A549 (cell line): ENCODE data around the gene SDHAF2. TPM values are rescaled to one million over a fixed set of nuclear protein-coding genes. Genes with fewer than 3 reads are reported as not detected.

ENCODE experiments used
- ATAC-seq, 2 experiments: fragments of 200-7000 bp in 1 of 2; fragments of >200 bp in 1 of 2; cut with Nextera tagmentation in 1 of 2; cut with Tn5 transposase in 1 of 2; 3 replicates each; pipeline versions ENCODE4 v1.8.0 to v1.9.1; 2018 to 2020; ENCODE audit warnings: mild to moderate bottlenecking in 1 of 2, moderate library complexity in 1 of 2
- CTCF ChIA-PET: fragments of 300-600 bp; sonication (Branson Sonifier 250); formaldehyde crosslinking; extraction: SDS; loops from one replicate; lab custom pipeline; 2021; ENCODE audit warnings: antibody characterized with exemption, inconsistent platforms; lab: Yijun Ruan, JAX
- POLR2A ChIA-PET: fragments of 350-600 bp; formaldehyde crosslinking; extraction: SDS; loops from one replicate; lab custom pipeline; 2021; ENCODE audit warnings: antibody characterized with exemption, inconsistent platforms; lab: Yijun Ruan, JAX
- DNase-seq, 2 experiments: peaks; one replicate each; pipeline versions ENCODE4 v3.0.0 to v3.0.0-alpha.2; 2011 to 2016; ENCODE audit warnings: low read depth in 1 of 2, low spot score in 1 of 2
- FAIRE-seq: peaks from 2 replicates; lab custom pipeline; 2011; peaks lifted over from hg19 to GRCh38; lab: Jason Lieb, UNC
- H3K27ac ChIP-seq, 2 experiments: fragments of >200 bp; sonication (Bioruptor Twin); formaldehyde crosslinking; 3 replicates each; pipeline ENCODE4 v1.5.1; 2016 to 2017
- H3K4me1 ChIP-seq: fragments of >200 bp; sonication (Bioruptor Twin); formaldehyde crosslinking; 3 replicates; pipeline ENCODE4 v1.6.1; 2016
- H3K4me2 ChIP-seq: fragments of >200 bp; sonication (Bioruptor Twin); formaldehyde crosslinking; 3 replicates; pipeline ENCODE4 v1.6.1; 2016
- H3K4me3 ChIP-seq: fragments of >200 bp; sonication (Bioruptor Twin); formaldehyde crosslinking; 3 replicates; pipeline ENCODE4 v1.5.1; 2016
- H3K9me3 ChIP-seq: fragments of >200 bp; sonication (Bioruptor Twin); formaldehyde crosslinking; 3 replicates; pipeline ENCODE4 v1.6.1; 2016
- ATOH8 ChIP-seq: fragments of 250-450 bp; sonication (Bioruptor Pico); IDR thresholded peaks from 2 replicates; pipeline ENCODE4 v1.5.0; 2020; ENCODE audit warnings: low read depth, mild to moderate bottlenecking, moderate library complexity
- ELK1 ChIP-seq: fragments of 150-350 bp; IDR thresholded peaks from 2 replicates; pipeline ENCODE4 v1.6.1; 2014; ENCODE audit warnings: low read depth, mild to moderate bottlenecking, low read length
- ESRRA ChIP-seq: fragments of 150-350 bp; IDR thresholded peaks from 2 replicates; pipeline ENCODE4 v1.6.1; 2014; ENCODE audit warnings: mild to moderate bottlenecking, low read length, borderline replicate concordance
- FOXS1 ChIP-seq: fragments of 250-450 bp; sonication (Bioruptor Pico); IDR thresholded peaks from 2 replicates; pipeline ENCODE4 v1.5.0; 2020; ENCODE audit warnings: mild to moderate bottlenecking, moderate library complexity
- GATA3 ChIP-seq: IDR thresholded peaks from 2 replicates; pipeline ENCODE4 v1.6.1; 2012; ENCODE audit warnings: borderline replicate concordance
- HEYL ChIP-seq: fragments of 250-450 bp; sonication (Bioruptor Pico); IDR thresholded peaks from 2 replicates; pipeline ENCODE4 v1.8.0; 2021; ENCODE audit warnings: mild to moderate bottlenecking, moderate library complexity
- JUN ChIP-seq, 2 experiments: fragments of >200 bp; sonication (Bioruptor Twin); formaldehyde crosslinking; IDR thresholded peaks; 2 replicates in 1 of 2; 3 replicates in 1 of 2; pipeline ENCODE4 v1.6.1; 2016 to 2017
- JUNB ChIP-seq: fragments of >200 bp; sonication (Bioruptor Twin); formaldehyde crosslinking; IDR thresholded peaks from 2 replicates; pipeline ENCODE4 v1.6.1; 2016
- KDM1A ChIP-seq: fragments of 200-600 bp; sonication (generic); IDR thresholded peaks from 2 replicates; pipeline ENCODE4 v1.6.1; 2016; ENCODE audit warnings: low read depth, mild to moderate bottlenecking
- NPAS2 ChIP-seq: fragments of 250-450 bp; sonication (Bioruptor Pico); IDR thresholded peaks from 2 replicates; pipeline ENCODE4 v1.8.0; 2022; ENCODE audit warnings: mild to moderate bottlenecking, moderate library complexity, borderline replicate concordance
- POLR2A ChIP-seq: IDR thresholded peaks from 2 replicates; pipeline ENCODE4 v1.6.1; 2012; ENCODE audit warnings: mild to moderate bottlenecking, low read length
- RARB ChIP-seq: fragments of 250-450 bp; sonication (Bioruptor Pico); IDR thresholded peaks from 2 replicates; pipeline ENCODE4 v1.8.0; 2021; ENCODE audit warnings: mild to moderate bottlenecking, moderate library complexity
- RCOR1 ChIP-seq: fragments of 150-350 bp; IDR thresholded peaks from 2 replicates; pipeline ENCODE4 v1.6.1; 2014; ENCODE audit warnings: antibody characterized with exemption, low read length, low read depth
- WGBS: methylation state at CpG from one replicate; pipeline ENCODE4 v1.1.6; 2017; ENCODE audit errors: missing lambda C conversion rate; 5-methylcytosine and 5-hydroxymethylcytosine counted together
- polyA plus RNA-seq, 4 experiments: library from polyadenylated mRNA; depleted of rRNA in 3 of 4; stranded (reverse); fragments of >200 nt; fragmentation: RNase III in 1 of 4; extraction: RNeasy Plus Mini Kit Qiagen cat#74134 plus additional on column Dnase treatment in 1 of 4; gene quantifications; 2 replicates in 3 of 4; 3 replicates in 1 of 4; pipeline ENCODE4 v1.2.3, GENCODE V29; 2011 to 2017
- TF ChIP-seq, protein P1 (sequence below): fragments of >200 bp; sonication (Bioruptor Twin); formaldehyde crosslinking; IDR thresholded peaks from 3 replicates; pipeline ENCODE4 v1.5.1; 2016
- TF ChIP-seq, protein P2 (sequence below): fragments of 200-600 bp; sonication (generic); IDR thresholded peaks from 2 replicates; pipeline ENCODE4 v1.6.1; 2016; ENCODE audit warnings: antibody characterized with exemption, mild to moderate bottlenecking, moderate library complexity
- TF ChIP-seq, protein P3 (sequence below): fragments of >200 bp; sonication (Bioruptor Twin); formaldehyde crosslinking; IDR thresholded peaks from 3 replicates; pipeline ENCODE4 v1.6.1; 2016

SDHAF2 gene
- polyA plus RNA-seq, 2 of the 4 experiments (the other 2 are of a cell fraction) = 44.4 to 76.4 TPM

- ATAC-seq (no peak), DNase-seq (no peak), FAIRE-seq (no peak)
- ChIA-PET CTCF (interaction anchor here (1.2 to 9.1 kb wide), 5 partner anchors 18 to 143 kb away, joined by 3 to 75 read pairs (median 5); no protein-coding TSS in a partner anchor), POLR2A (no interaction called here)
- H3K4me2 ChIP-seq = no peak overlapping the region
- WGBS = 52% methylated on average over 7 of the region's 11 CpGs
- H3K9me3 ChIP-seq = no peaks in the 10 kb centered on the region
- TF ChIP-seq KDM1A = no peak
- no peak for TF ChIP-seq NPAS2
- TF ChIP-seq POLR2A = no peak
- TF ChIP-seq ESRRA = no peak
- no peak for TF ChIP-seq HEYL (CRISPR knock-in tag)
- no peaks in the 10 kb centered on the region for H3K4me1 ChIP-seq
- no peak overlapping the region for H3K27ac ChIP-seq
- H3K4me3 ChIP-seq = no peak overlapping the region
Observed at GRCh38 chr11:61484541-61484940, 54.6 kb downstream of the SDHAF2 start.

GRCh38 chr11:61485080-61485479 is 55.2 kb downstream of the SDHAF2 start:
- ChIA-PET POLR2A (no interaction called here), CTCF (interaction anchor here (1.4 to 9.1 kb wide), 5 partner anchors 7 to 38 kb away, joined by 3 to 75 read pairs (median 18); no protein-coding TSS in a partner anchor)
- FAIRE-seq (no peak), ATAC-seq (no peak), DNase-seq (no peak)
- WGBS = 76% methylated on average over 11 of the region's 11 CpGs
- no peak overlapping the region for H3K27ac ChIP-seq
- H3K4me1 ChIP-seq = no peaks in the 10 kb centered on the region
- no peak overlapping the region for H3K4me3 ChIP-seq
- TF ChIP-seq JUNB = no peak
- TF ChIP-seq RARB (CRISPR knock-in tag) = no peak
- TF ChIP-seq, all 56 proteins: peak for 0
- no peak overlapping the region for H3K4me2 ChIP-seq
- no peaks in the 10 kb centered on the region for H3K9me3 ChIP-seq

DNA sequence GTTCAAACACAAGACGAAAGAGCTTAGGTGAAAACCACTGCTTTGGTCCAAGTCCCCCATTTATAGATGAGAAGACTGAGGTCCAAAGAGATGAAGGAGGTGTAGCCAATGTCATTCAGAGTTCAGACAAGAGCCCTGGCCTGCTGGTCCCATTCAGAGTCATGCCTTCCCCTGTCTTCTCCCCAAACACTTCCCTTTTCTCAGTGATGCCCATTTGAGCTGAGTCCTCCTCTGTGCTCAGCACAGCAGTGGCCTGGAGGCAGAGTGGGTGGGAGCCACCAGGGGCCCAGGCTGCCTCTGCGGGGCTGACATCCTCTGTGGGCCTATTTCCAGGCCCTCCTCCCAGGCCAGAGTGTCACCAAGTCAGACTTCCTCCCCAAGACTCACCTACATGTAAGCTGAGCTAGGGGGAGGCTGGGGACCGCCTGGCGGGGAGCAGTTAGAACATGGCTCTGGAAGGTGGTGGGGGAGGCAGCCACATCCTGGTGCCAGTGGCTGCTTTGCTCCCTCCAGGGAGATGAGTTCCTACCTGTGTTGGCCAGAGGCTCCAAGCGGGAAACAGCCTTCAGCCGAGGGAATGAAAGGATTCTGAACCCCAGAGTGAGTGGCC is 56.2 kb downstream of the SDHAF2 start:
- no peak for ATAC-seq
- 66% methylated on average over 6 of the region's 6 CpGs for WGBS
- Histone ChIP-seq H3K4me3 (no peak overlapping the region), H3K4me2 (no peak overlapping the region), H3K9me3 (no peaks in the 10 kb centered on the region), H3K27ac (no peak overlapping the region), H3K4me1 (no peaks in the 10 kb centered on the region)
- ChIA-PET POLR2A (no interaction called here), CTCF (interaction anchor here (0.6 to 9.1 kb wide), 6 partner anchors 8 to 160 kb away, joined by 3 to 75 read pairs (median 6); no protein-coding TSS in a partner anchor)
- no peak for FAIRE-seq
- TF ChIP-seq, protein P1, sequence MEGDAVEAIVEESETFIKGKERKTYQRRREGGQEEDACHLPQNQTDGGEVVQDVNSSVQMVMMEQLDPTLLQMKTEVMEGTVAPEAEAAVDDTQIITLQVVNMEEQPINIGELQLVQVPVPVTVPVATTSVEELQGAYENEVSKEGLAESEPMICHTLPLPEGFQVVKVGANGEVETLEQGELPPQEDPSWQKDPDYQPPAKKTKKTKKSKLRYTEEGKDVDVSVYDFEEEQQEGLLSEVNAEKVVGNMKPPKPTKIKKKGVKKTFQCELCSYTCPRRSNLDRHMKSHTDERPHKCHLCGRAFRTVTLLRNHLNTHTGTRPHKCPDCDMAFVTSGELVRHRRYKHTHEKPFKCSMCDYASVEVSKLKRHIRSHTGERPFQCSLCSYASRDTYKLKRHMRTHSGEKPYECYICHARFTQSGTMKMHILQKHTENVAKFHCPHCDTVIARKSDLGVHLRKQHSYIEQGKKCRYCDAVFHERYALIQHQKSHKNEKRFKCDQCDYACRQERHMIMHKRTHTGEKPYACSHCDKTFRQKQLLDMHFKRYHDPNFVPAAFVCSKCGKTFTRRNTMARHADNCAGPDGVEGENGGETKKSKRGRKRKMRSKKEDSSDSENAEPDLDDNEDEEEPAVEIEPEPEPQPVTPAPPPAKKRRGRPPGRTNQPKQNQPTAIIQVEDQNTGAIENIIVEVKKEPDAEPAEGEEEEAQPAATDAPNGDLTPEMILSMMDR = no peak
- TF ChIP-seq, protein P2, sequence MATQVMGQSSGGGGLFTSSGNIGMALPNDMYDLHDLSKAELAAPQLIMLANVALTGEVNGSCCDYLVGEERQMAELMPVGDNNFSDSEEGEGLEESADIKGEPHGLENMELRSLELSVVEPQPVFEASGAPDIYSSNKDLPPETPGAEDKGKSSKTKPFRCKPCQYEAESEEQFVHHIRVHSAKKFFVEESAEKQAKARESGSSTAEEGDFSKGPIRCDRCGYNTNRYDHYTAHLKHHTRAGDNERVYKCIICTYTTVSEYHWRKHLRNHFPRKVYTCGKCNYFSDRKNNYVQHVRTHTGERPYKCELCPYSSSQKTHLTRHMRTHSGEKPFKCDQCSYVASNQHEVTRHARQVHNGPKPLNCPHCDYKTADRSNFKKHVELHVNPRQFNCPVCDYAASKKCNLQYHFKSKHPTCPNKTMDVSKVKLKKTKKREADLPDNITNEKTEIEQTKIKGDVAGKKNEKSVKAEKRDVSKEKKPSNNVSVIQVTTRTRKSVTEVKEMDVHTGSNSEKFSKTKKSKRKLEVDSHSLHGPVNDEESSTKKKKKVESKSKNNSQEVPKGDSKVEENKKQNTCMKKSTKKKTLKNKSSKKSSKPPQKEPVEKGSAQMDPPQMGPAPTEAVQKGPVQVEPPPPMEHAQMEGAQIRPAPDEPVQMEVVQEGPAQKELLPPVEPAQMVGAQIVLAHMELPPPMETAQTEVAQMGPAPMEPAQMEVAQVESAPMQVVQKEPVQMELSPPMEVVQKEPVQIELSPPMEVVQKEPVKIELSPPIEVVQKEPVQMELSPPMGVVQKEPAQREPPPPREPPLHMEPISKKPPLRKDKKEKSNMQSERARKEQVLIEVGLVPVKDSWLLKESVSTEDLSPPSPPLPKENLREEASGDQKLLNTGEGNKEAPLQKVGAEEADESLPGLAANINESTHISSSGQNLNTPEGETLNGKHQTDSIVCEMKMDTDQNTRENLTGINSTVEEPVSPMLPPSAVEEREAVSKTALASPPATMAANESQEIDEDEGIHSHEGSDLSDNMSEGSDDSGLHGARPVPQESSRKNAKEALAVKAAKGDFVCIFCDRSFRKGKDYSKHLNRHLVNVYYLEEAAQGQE = no peak
- TF ChIP-seq RCOR1 (no peak), GATA3 (no peak), ELK1 (no peak), FOXS1 (CRISPR knock-in tag) (no peak), ATOH8 (CRISPR knock-in tag) (no peak), JUN (IDR thresholded peaks at IDR 0.05) (no peak)
- TF ChIP-seq, protein P3, sequence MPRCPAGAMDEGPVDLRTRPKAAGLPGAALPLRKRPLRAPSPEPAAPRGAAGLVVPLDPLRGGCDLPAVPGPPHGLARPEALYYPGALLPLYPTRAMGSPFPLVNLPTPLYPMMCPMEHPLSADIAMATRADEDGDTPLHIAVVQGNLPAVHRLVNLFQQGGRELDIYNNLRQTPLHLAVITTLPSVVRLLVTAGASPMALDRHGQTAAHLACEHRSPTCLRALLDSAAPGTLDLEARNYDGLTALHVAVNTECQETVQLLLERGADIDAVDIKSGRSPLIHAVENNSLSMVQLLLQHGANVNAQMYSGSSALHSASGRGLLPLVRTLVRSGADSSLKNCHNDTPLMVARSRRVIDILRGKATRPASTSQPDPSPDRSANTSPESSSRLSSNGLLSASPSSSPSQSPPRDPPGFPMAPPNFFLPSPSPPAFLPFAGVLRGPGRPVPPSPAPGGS = no peak
- DNase-seq = no peak
